Gastroesophageal sphincter (tissue), 4 donors: ENCODE data around the gene ZNF76. TPM values are rescaled to one million over a fixed set of nuclear protein-coding genes. Genes with fewer than 3 reads are reported as not detected.

Experiments
- ATAC-seq: fragments of 150-250 bp; one replicate; pipeline ENCODE4 v1.9.1; 2016; ENCODE audit warnings: mild to moderate bottlenecking, moderate library complexity
- H3K27ac ChIP-seq, 4 donors: fragments of 200-600 bp; sonication (generic) in 3 of 4; 1 replicate in 3 of 4; 2 replicates in 1 of 4; pipeline ENCODE4 v1.5.1; 2016 to 2019
- H3K27me3 ChIP-seq: fragments of 200-600 bp; sonication (generic); one replicate; pipeline ENCODE4 v1.5.1; 2019
- H3K36me3 ChIP-seq, 2 donors: fragments of 200-600 bp; sonication (generic); one replicate each; pipeline ENCODE4 v1.5.1; 2019; ENCODE audit warnings: control low read depth in 1 of 2
- H3K4me1 ChIP-seq, 3 donors: fragments of 200-600 bp; sonication (generic); 1 replicate in 2 of 3; 2 replicates in 1 of 3; pipeline ENCODE4 v1.5.1; 2016 to 2019; ENCODE audit warnings: control low read depth in 2 of 3
- H3K4me3 ChIP-seq, 2 donors: fragments of 200-600 bp; sonication (generic); one replicate each; pipeline ENCODE4 v1.5.1; 2019; ENCODE audit warnings: mild to moderate bottlenecking in 1 of 2, moderate library complexity in 1 of 2
- H3K9me3 ChIP-seq, 3 donors: fragments of 200-600 bp; sonication (generic); one replicate each; pipeline ENCODE4 v1.5.1; 2017 to 2019; ENCODE audit warnings: control low read depth in 2 of 3
- CTCF ChIP-seq, 4 experiments: fragments of 200-600 bp in 2 of 4; fragments of 450-650 bp in 2 of 4; sonication (generic) in 1 of 4; IDR thresholded peaks; one replicate each; pipeline ENCODE4 v1.5.1; 2017 to 2019; ENCODE audit warnings: antibody characterized with exemption in 4 of 4, mild to moderate bottlenecking in 2 of 4, moderate library complexity in 2 of 4
- EP300 ChIP-seq: sonication (generic); formaldehyde crosslinking; IDR thresholded peaks from one replicate; pipeline ENCODE4 v1.6.1; 2017; ENCODE audit warnings: antibody characterized with exemption, mild to moderate bottlenecking
- POLR2A ChIP-seq, 2 donors: fragments of 450-650 bp; IDR thresholded peaks; one replicate each; pipeline ENCODE4 v1.6.1; 2017; ENCODE audit warnings: antibody characterized with exemption in 2 of 2, mild to moderate bottlenecking in 2 of 2, moderate library complexity in 1 of 2
- POLR2AphosphoS5 ChIP-seq: sonication (generic); formaldehyde crosslinking; IDR thresholded peaks from one replicate; pipeline ENCODE4 v1.6.1; 2017; ENCODE audit warnings: antibody characterized with exemption
- WGBS, 2 donors: methylation state at CpG; one replicate each; pipeline ENCODE4 v1.1.5; 2018; ENCODE audit warnings: low coverage in 1 of 2; 5-methylcytosine and 5-hydroxymethylcytosine counted together
- total RNA-seq, 4 donors: library from RNA; depleted of rRNA; stranded (reverse); fragments of >200 nt; gene quantifications; one replicate each; pipeline ENCODE4 v1.1.0, GENCODE V29; 2016

ZNF76 gene
- 10 to 100 TPM; 21.3 to 46.9 (median 40.1) TPM for total RNA-seq

GRCh38 chr6:35259194-35259947 is at the start of gene ZNF76:
TSS of gene ZNF76 (plus strand) at chr6:35259735. CDS start at chr6:35281152, 21,417 bp downstream.
- peak; percentile 96 for ATAC-seq
- Histone ChIP-seq H3K9me3 (no peaks in the 10 kb centered on the region), H3K4me1 (peaks cover 0 to 84% (median 5%) of the 10 kb centered on the region in 3 donors), H3K4me3 (peak within 1 kb of the TSS; percentile 86 to 88), H3K27ac (peak within 1 kb of the TSS; percentile 93 to 100 (median 98)), H3K27me3 (no peaks in the 10 kb centered on the region), H3K36me3 (no peaks in the 10 kb centered on the region)
- WGBS, 2 donors = 0% methylated on average over 3 to 5 of the region's 82 CpGs
- TF ChIP-seq POLR2A (IDR thresholded peaks at IDR 0.05) = peak; percentile 56 to 75
- TF ChIP-seq CTCF (IDR thresholded peaks at IDR 0.05) = peak in 2 of 4 experiments; percentile 52 to 71
- peak; percentile 18 for TF ChIP-seq EP300
- TF ChIP-seq POLR2AphosphoS5 = peak; percentile 80

DNA sequence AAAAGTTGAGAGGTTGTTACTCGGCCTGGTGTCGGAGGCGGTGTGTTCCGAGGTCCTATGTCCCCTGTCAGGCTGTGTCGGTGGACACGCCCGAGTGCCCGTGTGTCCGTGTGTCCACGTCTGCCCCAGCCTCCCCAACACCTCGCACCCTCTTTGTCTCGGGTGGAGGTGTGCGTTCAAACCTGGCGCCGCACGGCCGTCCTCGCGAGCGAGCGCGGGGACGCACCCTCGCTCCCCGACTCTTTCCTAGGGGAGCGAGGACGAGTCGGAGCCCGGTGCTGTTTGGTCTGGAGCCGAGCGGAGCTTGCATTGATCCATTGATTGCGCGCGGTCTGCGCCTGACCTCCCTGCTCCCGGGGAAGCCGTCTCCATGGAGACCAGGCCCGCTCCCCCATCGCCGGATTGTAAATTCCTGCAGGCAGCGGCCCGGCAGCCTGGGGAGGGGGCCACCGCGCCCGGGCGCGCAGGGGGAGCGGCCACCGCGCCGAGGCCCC is 46.2 kb upstream of the ZNF76 start:
- peak overlapping the region; percentile 43 to 68 for H3K4me3 ChIP-seq
- no peak overlapping the region for H3K27ac ChIP-seq
- no peak for ATAC-seq
- no peaks in the 10 kb centered on the region for H3K36me3 ChIP-seq
- peaks cover 60% of the 10 kb centered on the region for H3K27me3 ChIP-seq
- H3K4me1 ChIP-seq = peaks cover 0 to 46% (median 10%) of the 10 kb centered on the region in 3 donors
- WGBS, 2 donors = 0% methylated on average over 3 of the region's 51 CpGs; no CpG with 5 or more reads in 1 of the 2 donors
- no peak for TF ChIP-seq EP300
- no peak for TF ChIP-seq POLR2A (IDR thresholded peaks at IDR 0.05)
- no peak for TF ChIP-seq POLR2AphosphoS5
- no peak for TF ChIP-seq CTCF (IDR thresholded peaks at IDR 0.05)
- no peaks in the 10 kb centered on the region for H3K9me3 ChIP-seq

GRCh38 chr6:35213824-35214756 is 45.4 kb upstream of the ZNF76 start, which contains the start of gene SCUBE3:
TSS of gene SCUBE3 (plus strand) at chr6:35213956. CDS start at chr6:35214419, 463 bp downstream.
- 0 to 1% methylated on average over 11 to 16 of the region's 89 CpGs for WGBS, 2 donors
- no peak for TF ChIP-seq POLR2AphosphoS5
- TF ChIP-seq POLR2A (IDR thresholded peaks at IDR 0.05) = no peak
- no peak for TF ChIP-seq EP300
- no peak for TF ChIP-seq CTCF (IDR thresholded peaks at IDR 0.05)
- no peaks in the 10 kb centered on the region for H3K36me3 ChIP-seq
- no peaks in the 10 kb centered on the region for H3K9me3 ChIP-seq
- H3K4me3 ChIP-seq = peak within 1 kb of the TSS; percentile 43 to 68
- H3K27me3 ChIP-seq = peaks cover 60% of the 10 kb centered on the region
- peaks cover 0 to 46% (median 10%) of the 10 kb centered on the region in 3 donors for H3K4me1 ChIP-seq
- H3K27ac ChIP-seq = peak within 1 kb of the TSS in 2 of 4 donors; percentile 41 to 58
- peak; percentile 55 for ATAC-seq

DNA sequence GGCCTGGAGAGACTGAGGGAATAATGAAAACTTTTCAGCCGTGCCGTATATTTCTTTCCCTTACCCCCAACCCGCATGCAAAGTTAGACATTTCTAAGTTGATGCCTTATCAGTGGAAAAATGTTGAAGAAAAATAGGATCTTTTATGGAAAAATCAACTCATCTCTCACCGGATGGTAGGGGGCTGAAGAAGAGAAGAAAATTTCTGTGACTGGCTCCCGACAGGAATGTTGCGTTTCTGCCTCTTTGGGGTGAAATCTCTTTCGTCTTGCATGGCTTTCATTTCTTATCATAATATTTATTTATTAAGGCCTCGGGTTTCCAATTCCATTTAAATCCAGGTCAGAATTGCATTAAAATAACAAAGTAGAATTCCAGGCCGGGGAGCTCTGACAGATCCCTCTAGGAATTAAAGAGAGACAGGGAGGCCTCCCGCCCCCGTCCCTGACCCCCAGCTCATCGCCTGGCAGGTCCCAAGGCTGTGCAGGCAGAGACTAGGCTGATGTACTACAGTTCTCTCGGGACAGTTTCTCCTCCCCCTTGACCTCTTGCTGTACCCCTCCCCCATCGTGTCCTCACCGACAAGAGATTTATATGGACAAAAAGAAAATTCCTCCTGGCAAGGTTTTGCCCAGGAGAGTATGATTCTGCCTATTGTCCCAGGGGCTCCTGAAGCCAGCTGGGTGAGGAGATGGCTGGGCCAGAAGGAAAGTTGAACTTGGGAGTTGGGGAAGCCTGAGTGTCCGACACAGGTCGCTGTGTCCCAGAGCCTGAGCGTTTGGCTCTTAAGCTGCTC is 44.5 kb upstream of the ZNF76 start:
- 23 to 41% methylated on average over 11 to 14 of the region's 18 CpGs for WGBS, 2 donors
- Histone ChIP-seq H3K36me3 (no peaks in the 10 kb centered on the region), H3K27ac (peak overlapping the region in 2 of 4 donors; percentile 10 to 33), H3K9me3 (no peaks in the 10 kb centered on the region), H3K27me3 (peaks cover 56% of the 10 kb centered on the region), H3K4me1 (peaks cover 0 to 54% (median 10%) of the 10 kb centered on the region in 3 donors), H3K4me3 (peak overlapping the region; percentile 43 to 68)
- TF ChIP-seq POLR2AphosphoS5 (no peak), CTCF (IDR thresholded peaks at IDR 0.05) (no peak), EP300 (no peak), POLR2A (IDR thresholded peaks at IDR 0.05) (no peak)
- no peak for ATAC-seq
